ENCODE measurements around the gene GASK1B.

The GASK1B gene

DNA sequence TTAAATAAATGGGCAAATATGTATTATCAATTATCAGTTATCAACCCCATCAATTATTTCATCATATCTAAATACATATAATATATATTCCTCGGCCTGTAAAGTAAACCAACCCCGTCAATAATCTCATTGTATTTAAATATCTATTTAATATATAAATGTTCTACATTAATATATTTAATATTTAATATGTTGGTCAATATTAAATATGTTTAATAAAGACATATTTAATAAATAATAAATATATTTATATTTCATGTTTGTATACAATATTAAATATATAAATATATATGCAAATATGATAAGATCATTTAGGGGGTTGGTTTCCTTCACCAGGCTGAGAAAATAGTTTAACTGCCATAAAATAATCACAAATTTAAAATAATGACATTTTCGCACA lies 31.1 kb upstream of the GASK1B start:
- Histone ChIP-seq H3K27ac (ENCODE audit: low read length, poor library complexity, severe bottlenecking) (no peak overlapping the region), H4K91ac (ENCODE audit: low read length) (no peak overlapping the region), H4K8ac (ENCODE audit: low read length) (no peak overlapping the region), H3K4me2 (ENCODE audit: low read length, poor library complexity, severe bottlenecking) (no peak overlapping the region), H2BK15ac (ENCODE audit: low read depth, poor library complexity, severe bottlenecking) (no peak overlapping the region), H3K9me3 (ENCODE audit: control insufficient read depth, low read length) (no peaks in the 10 kb centered on the region), H3K18ac (ENCODE audit: low read depth in 1 of 2, low read length in 2 of 2) (no peak overlapping the region), H2AK5ac (ENCODE audit: low read length, severe bottlenecking) (no peak overlapping the region), H3K36me3 (ENCODE audit: control insufficient read depth in 1 of 2, insufficient read depth in 2 of 2, low read depth in 1 of 2, low read length in 2 of 2) (no peaks in the 10 kb centered on the region), H2BK12ac (ENCODE audit: low read length in 2 of 2) (no peak overlapping the region), H3K27me3 (ENCODE audit: control insufficient read depth in 1 of 2, insufficient read depth in 1 of 2, low read length in 2 of 2) (no peaks in the 10 kb centered on the region), H3K79me1 (replicated peaks; ENCODE audit: low read length, poor library complexity, severe bottlenecking) (no peaks in the 10 kb centered on the region), H3K14ac (ENCODE audit: low read length in 2 of 2) (no peak overlapping the region), H2AFZ (ENCODE audit: low read depth, low read length) (no peak overlapping the region), H3K4ac (ENCODE audit: low read depth in 1 of 2, low read length in 2 of 2) (no peak overlapping the region), H2BK120ac (ENCODE audit: low read depth, low read length) (no peak overlapping the region), H3K4me3 (ENCODE audit: insufficient read depth in 1 of 2, low read depth in 1 of 2, low read length in 2 of 2) (no peak overlapping the region), H3K23ac (ENCODE audit: low read length in 2 of 2) (no peak overlapping the region), H3K4me1 (ENCODE audit: control insufficient read depth, insufficient read depth, low read depth, low read length) (peaks cover 1% of the 10 kb centered on the region), H2BK5ac (ENCODE audit: low read depth, low read length, poor library complexity, severe bottlenecking) (no peak overlapping the region), H3K9ac (ENCODE audit: low read length) (no peak overlapping the region)
- no peak for DNase-seq
- WGBS = no CpG with 5 or more reads among the region's 3 CpGs

DNA sequence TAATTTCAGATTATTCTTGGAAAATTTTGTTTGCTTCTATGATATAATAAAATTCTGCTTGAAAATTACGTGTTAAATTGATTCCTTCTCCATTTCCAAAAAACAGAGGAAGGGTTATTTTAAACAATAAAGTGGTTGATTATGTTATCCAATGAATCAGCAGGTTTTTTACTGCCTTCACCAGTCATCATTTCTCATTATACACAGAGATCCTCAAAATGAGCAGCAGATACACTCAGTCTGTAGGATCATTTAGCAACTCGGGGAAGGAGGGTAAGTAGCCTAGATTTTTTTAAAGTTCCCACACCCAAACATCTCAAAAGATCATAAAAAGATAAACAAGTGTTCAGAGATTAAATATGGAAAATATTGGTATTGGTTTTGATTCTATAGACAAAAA lies 30.6 kb upstream of the GASK1B start:
- no peak overlapping the region for H3K4me3 ChIP-seq (ENCODE audit: insufficient read depth in 1 of 2, low read depth in 1 of 2, low read length in 2 of 2)
- no peak overlapping the region for H3K23ac ChIP-seq (ENCODE audit: low read length in 2 of 2)
- H2AFZ ChIP-seq (ENCODE audit: low read depth, low read length) = no peak overlapping the region
- no peak overlapping the region for H4K8ac ChIP-seq (ENCODE audit: low read length)
- H3K27me3 ChIP-seq (ENCODE audit: control insufficient read depth in 1 of 2, insufficient read depth in 1 of 2, low read length in 2 of 2) = no peaks in the 10 kb centered on the region
- no peak overlapping the region for H3K14ac ChIP-seq (ENCODE audit: low read length in 2 of 2)
- no peak overlapping the region for H2BK15ac ChIP-seq (ENCODE audit: low read depth, poor library complexity, severe bottlenecking)
- no peaks in the 10 kb centered on the region for H3K79me1 ChIP-seq (replicated peaks; ENCODE audit: low read length, poor library complexity, severe bottlenecking)
- H2BK5ac ChIP-seq (ENCODE audit: low read depth, low read length, poor library complexity, severe bottlenecking) = no peak overlapping the region
- no peak overlapping the region for H2BK120ac ChIP-seq (ENCODE audit: low read depth, low read length)
- H3K9ac ChIP-seq (ENCODE audit: low read length) = no peak overlapping the region
- peaks cover 1% of the 10 kb centered on the region for H3K4me1 ChIP-seq (ENCODE audit: control insufficient read depth, insufficient read depth, low read depth, low read length)
- H3K9me3 ChIP-seq (ENCODE audit: control insufficient read depth, low read length) = no peaks in the 10 kb centered on the region
- no peak overlapping the region for H3K18ac ChIP-seq (ENCODE audit: low read depth in 1 of 2, low read length in 2 of 2)
- H3K36me3 ChIP-seq (ENCODE audit: control insufficient read depth in 1 of 2, insufficient read depth in 2 of 2, low read depth in 1 of 2, low read length in 2 of 2) = no peaks in the 10 kb centered on the region
- DNase-seq = no peak
- H2AK5ac ChIP-seq (ENCODE audit: low read length, severe bottlenecking) = no peak overlapping the region
- no peak overlapping the region for H3K4me2 ChIP-seq (ENCODE audit: low read length, poor library complexity, severe bottlenecking)
- H3K4ac ChIP-seq (ENCODE audit: low read depth in 1 of 2, low read length in 2 of 2) = no peak overlapping the region
- H4K91ac ChIP-seq (ENCODE audit: low read length) = no peak overlapping the region
- no CpG with 5 or more reads among the region's 2 CpGs for WGBS
- no peak overlapping the region for H3K27ac ChIP-seq (ENCODE audit: low read length, poor library complexity, severe bottlenecking)
- no peak overlapping the region for H2BK12ac ChIP-seq (ENCODE audit: low read length in 2 of 2)

DNA sequence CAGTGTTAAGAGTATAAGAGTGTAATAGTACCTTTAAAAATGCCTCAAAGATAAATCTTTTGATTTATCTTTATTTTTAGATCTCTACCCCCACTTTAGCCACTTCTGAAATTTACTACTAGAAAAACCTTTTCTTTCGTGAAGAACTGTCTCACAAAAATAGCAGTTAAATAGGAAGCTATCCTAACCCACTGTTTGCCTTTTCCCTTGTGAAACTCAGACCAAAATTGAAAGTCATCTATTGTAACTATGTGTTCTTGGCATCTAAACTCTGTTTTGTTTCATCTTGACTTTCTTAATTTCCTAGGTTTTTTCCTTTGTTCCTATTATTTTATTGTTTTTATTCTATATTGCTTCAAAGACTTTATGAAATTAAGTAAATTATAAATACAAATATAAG lies 29.7 kb upstream of the GASK1B start:
- no peak overlapping the region for H4K8ac ChIP-seq (ENCODE audit: low read length)
- no peaks in the 10 kb centered on the region for H3K9me3 ChIP-seq (ENCODE audit: control insufficient read depth, low read length)
- H4K91ac ChIP-seq (ENCODE audit: low read length) = no peak overlapping the region
- H3K4me1 ChIP-seq (ENCODE audit: control insufficient read depth, insufficient read depth, low read depth, low read length) = peaks cover 1% of the 10 kb centered on the region
- H3K14ac ChIP-seq (ENCODE audit: low read length in 2 of 2) = no peak overlapping the region
- H3K36me3 ChIP-seq (ENCODE audit: control insufficient read depth in 1 of 2, insufficient read depth in 2 of 2, low read depth in 1 of 2, low read length in 2 of 2) = no peaks in the 10 kb centered on the region
- no peak overlapping the region for H3K23ac ChIP-seq (ENCODE audit: low read length in 2 of 2)
- H2AK5ac ChIP-seq (ENCODE audit: low read length, severe bottlenecking) = no peak overlapping the region
- no peaks in the 10 kb centered on the region for H3K79me1 ChIP-seq (replicated peaks; ENCODE audit: low read length, poor library complexity, severe bottlenecking)
- DNase-seq = no peak
- H3K4me2 ChIP-seq (ENCODE audit: low read length, poor library complexity, severe bottlenecking) = no peak overlapping the region
- no peak overlapping the region for H2BK120ac ChIP-seq (ENCODE audit: low read depth, low read length)
- no peak overlapping the region for H3K18ac ChIP-seq (ENCODE audit: low read depth in 1 of 2, low read length in 2 of 2)
- no peak overlapping the region for H2BK5ac ChIP-seq (ENCODE audit: low read depth, low read length, poor library complexity, severe bottlenecking)
- H3K27me3 ChIP-seq (ENCODE audit: control insufficient read depth in 1 of 2, insufficient read depth in 1 of 2, low read length in 2 of 2) = no peaks in the 10 kb centered on the region
- WGBS = 88% methylated on average over 1 of the region's 1 CpG
- H3K9ac ChIP-seq (ENCODE audit: low read length) = no peak overlapping the region
- H3K4me3 ChIP-seq (ENCODE audit: insufficient read depth in 1 of 2, low read depth in 1 of 2, low read length in 2 of 2) = no peak overlapping the region
- H3K4ac ChIP-seq (ENCODE audit: low read depth in 1 of 2, low read length in 2 of 2) = no peak overlapping the region
- no peak overlapping the region for H2BK15ac ChIP-seq (ENCODE audit: low read depth, poor library complexity, severe bottlenecking)
- no peak overlapping the region for H3K27ac ChIP-seq (ENCODE audit: low read length, poor library complexity, severe bottlenecking)
- H2AFZ ChIP-seq (ENCODE audit: low read depth, low read length) = no peak overlapping the region
- H2BK12ac ChIP-seq (ENCODE audit: low read length in 2 of 2) = no peak overlapping the region

DNA sequence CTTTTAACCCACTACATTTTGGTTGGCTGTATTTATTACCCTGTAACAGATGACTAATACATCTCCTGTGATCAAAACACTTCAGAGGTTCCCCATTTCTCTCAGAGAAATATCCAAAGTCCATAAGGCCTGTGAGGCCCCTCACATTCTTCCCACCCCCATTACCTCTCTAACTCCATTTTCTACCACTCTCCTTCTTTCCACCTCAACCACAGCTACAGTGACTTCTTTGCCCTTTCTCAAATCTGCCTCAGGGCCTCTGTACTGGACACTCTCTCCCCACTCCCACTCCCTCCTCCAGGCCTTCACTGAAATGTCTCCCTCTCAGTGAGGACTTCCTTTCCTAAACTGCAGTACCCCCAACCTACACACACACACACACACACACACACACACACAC lies 29.1 kb upstream of the GASK1B start:
- no peak overlapping the region for H2BK120ac ChIP-seq (ENCODE audit: low read depth, low read length)
- no peaks in the 10 kb centered on the region for H3K79me1 ChIP-seq (replicated peaks; ENCODE audit: low read length, poor library complexity, severe bottlenecking)
- H3K4ac ChIP-seq (ENCODE audit: low read depth in 1 of 2, low read length in 2 of 2) = no peak overlapping the region
- H3K4me2 ChIP-seq (ENCODE audit: low read length, poor library complexity, severe bottlenecking) = no peak overlapping the region
- no peak overlapping the region for H3K27ac ChIP-seq (ENCODE audit: low read length, poor library complexity, severe bottlenecking)
- H2BK15ac ChIP-seq (ENCODE audit: low read depth, poor library complexity, severe bottlenecking) = no peak overlapping the region
- no peak overlapping the region for H2BK5ac ChIP-seq (ENCODE audit: low read depth, low read length, poor library complexity, severe bottlenecking)
- peak overlapping the region in 1 of 2 experiments; percentile 80 for H3K23ac ChIP-seq (ENCODE audit: low read length in 2 of 2)
- no peak overlapping the region for H4K91ac ChIP-seq (ENCODE audit: low read length)
- peak overlapping the region; percentile 42 for H2AFZ ChIP-seq (ENCODE audit: low read depth, low read length)
- H4K8ac ChIP-seq (ENCODE audit: low read length) = no peak overlapping the region
- H3K9me3 ChIP-seq (ENCODE audit: control insufficient read depth, low read length) = no peaks in the 10 kb centered on the region
- H3K18ac ChIP-seq (ENCODE audit: low read depth in 1 of 2, low read length in 2 of 2) = no peak overlapping the region
- no peak overlapping the region for H3K9ac ChIP-seq (ENCODE audit: low read length)
- no peaks in the 10 kb centered on the region for H3K27me3 ChIP-seq (ENCODE audit: control insufficient read depth in 1 of 2, insufficient read depth in 1 of 2, low read length in 2 of 2)
- H2BK12ac ChIP-seq (ENCODE audit: low read length in 2 of 2) = no peak overlapping the region
- H3K4me1 ChIP-seq (ENCODE audit: control insufficient read depth, insufficient read depth, low read depth, low read length) = peaks cover 1% of the 10 kb centered on the region
- H3K4me3 ChIP-seq (ENCODE audit: insufficient read depth in 1 of 2, low read depth in 1 of 2, low read length in 2 of 2) = no peak overlapping the region
- H3K14ac ChIP-seq (ENCODE audit: low read length in 2 of 2) = peak overlapping the region in 1 of 2 experiments; percentile 32
- DNase-seq = no peak
- no peaks in the 10 kb centered on the region for H3K36me3 ChIP-seq (ENCODE audit: control insufficient read depth in 1 of 2, insufficient read depth in 2 of 2, low read depth in 1 of 2, low read length in 2 of 2)
- H2AK5ac ChIP-seq (ENCODE audit: low read length, severe bottlenecking) = no peak overlapping the region

Data from mesenchymal stem cell (in vitro differentiated cells and primary cell).